ENCODE results near the gene CELF1. TPM values are rescaled to one million over a fixed set of nuclear protein-coding genes. Genes with fewer than 3 reads are reported as not detected.

CELF1 gene
- total RNA-seq, 4 donors from 2014 or later = 51.2 to 138 (median 121) TPM

DNA sequence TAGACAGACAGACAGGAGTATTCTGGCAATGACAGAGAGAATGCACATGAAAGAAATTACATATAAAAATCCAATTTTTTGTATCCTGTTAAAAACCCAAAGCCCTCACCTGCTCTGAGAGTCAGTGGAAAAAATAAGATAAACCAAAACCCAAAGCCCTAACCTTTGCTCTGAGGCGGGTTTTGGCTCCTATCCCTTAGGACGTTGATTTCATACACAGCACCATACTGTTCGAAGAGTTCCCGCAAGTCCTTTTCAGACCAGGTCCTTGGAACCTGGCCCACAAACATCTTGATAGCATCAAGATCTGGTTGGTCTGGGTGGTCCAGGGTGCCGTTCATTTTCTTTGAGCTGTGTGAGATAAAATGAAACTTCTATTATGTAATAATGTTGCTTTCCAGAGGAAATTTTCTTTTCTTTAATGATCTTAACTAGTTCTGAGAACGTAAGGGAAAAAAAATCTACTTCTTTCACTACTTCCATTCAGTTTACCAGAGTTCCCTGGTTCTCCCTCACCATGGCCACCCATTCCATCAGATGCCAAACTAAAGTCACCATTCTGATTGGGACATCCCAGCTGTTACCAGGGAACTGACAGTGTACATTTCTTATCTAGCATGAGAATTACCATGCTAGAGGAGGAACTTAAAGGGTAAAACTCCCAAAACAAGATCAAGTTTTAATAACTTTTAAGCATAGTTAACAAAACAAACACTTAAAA, 64.1 kb downstream of the CELF1 start:
- H3K27me3 ChIP-seq = no peaks in the 10 kb centered on the region
- no peaks in the 10 kb centered on the region for H3K9me3 ChIP-seq
- intact Hi-C loops (cut with DNase I; ENCODE audit: low total_unique reads) = no loop called here
- no peak overlapping the region for H3K27ac ChIP-seq
- H3K4me3 ChIP-seq = no peak overlapping the region
- no peak for DNase-seq
- H3K36me3 ChIP-seq = no peaks in the 10 kb centered on the region
- no peak for TF ChIP-seq POLR2A (IDR thresholded peaks at IDR 0.05)
- TF ChIP-seq, protein P1, sequence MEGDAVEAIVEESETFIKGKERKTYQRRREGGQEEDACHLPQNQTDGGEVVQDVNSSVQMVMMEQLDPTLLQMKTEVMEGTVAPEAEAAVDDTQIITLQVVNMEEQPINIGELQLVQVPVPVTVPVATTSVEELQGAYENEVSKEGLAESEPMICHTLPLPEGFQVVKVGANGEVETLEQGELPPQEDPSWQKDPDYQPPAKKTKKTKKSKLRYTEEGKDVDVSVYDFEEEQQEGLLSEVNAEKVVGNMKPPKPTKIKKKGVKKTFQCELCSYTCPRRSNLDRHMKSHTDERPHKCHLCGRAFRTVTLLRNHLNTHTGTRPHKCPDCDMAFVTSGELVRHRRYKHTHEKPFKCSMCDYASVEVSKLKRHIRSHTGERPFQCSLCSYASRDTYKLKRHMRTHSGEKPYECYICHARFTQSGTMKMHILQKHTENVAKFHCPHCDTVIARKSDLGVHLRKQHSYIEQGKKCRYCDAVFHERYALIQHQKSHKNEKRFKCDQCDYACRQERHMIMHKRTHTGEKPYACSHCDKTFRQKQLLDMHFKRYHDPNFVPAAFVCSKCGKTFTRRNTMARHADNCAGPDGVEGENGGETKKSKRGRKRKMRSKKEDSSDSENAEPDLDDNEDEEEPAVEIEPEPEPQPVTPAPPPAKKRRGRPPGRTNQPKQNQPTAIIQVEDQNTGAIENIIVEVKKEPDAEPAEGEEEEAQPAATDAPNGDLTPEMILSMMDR (IDR thresholded peaks at IDR 0.05) = no peak
- H3K4me1 ChIP-seq = no peaks in the 10 kb centered on the region

GRCh38 chr11:47488111-47488510, 64.8 kb downstream of the CELF1 start:
- intact Hi-C loops (cut with DNase I; ENCODE audit: low total_unique reads) = no loop called here
- H3K27me3 ChIP-seq = no peaks in the 10 kb centered on the region
- H3K27ac ChIP-seq = no peak overlapping the region
- no peak for TF ChIP-seq POLR2A (IDR thresholded peaks at IDR 0.05)
- TF ChIP-seq, protein P1 (IDR thresholded peaks at IDR 0.05) = no peak
- no peak overlapping the region for H3K4me3 ChIP-seq
- H3K36me3 ChIP-seq = no peaks in the 10 kb centered on the region
- DNase-seq = no peak
- H3K4me1 ChIP-seq = no peaks in the 10 kb centered on the region
- no peaks in the 10 kb centered on the region for H3K9me3 ChIP-seq

- Histone ChIP-seq H3K9me3 (no peaks in the 10 kb centered on the region), H3K36me3 (no peaks in the 10 kb centered on the region)
Measured at GRCh38 chr11:47487421-47487820, 65.5 kb downstream of the CELF1 start.

GRCh38 chr11:47485107-47485506, 67.8 kb downstream of the CELF1 start:
- DNase-seq = no peak
- H3K9me3 ChIP-seq = no peaks in the 10 kb centered on the region
- intact Hi-C loops (cut with DNase I; ENCODE audit: low total_unique reads) = no loop called here
- no peaks in the 10 kb centered on the region for H3K36me3 ChIP-seq
- no peak for TF ChIP-seq POLR2A (IDR thresholded peaks at IDR 0.05)
- TF ChIP-seq, protein P1 (IDR thresholded peaks at IDR 0.05) = no peak
- H3K4me1 ChIP-seq = no peaks in the 10 kb centered on the region
- no peak overlapping the region for H3K27ac ChIP-seq
- no peaks in the 10 kb centered on the region for H3K27me3 ChIP-seq
- H3K4me3 ChIP-seq = no peak overlapping the region

More at GRCh38 chr11:47487421-47487820, 65.5 kb downstream of the CELF1 start:
- no peak for DNase-seq
- Histone ChIP-seq H3K27ac (no peak overlapping the region), H3K27me3 (no peaks in the 10 kb centered on the region), H3K4me1 (no peaks in the 10 kb centered on the region), H3K4me3 (no peak overlapping the region)
- TF ChIP-seq, protein P1 (IDR thresholded peaks at IDR 0.05) = no peak
- TF ChIP-seq POLR2A (IDR thresholded peaks at IDR 0.05) = no peak
- intact Hi-C loops (cut with DNase I; ENCODE audit: low total_unique reads) = no loop called here

GRCh38 chr11:47483457-47483856, 69.5 kb downstream of the CELF1 start:
- H3K4me1 ChIP-seq = no peaks in the 10 kb centered on the region
- H3K27me3 ChIP-seq = no peaks in the 10 kb centered on the region
- TF ChIP-seq, protein P1 (IDR thresholded peaks at IDR 0.05) = no peak
- no peak for TF ChIP-seq POLR2A (IDR thresholded peaks at IDR 0.05)
- no peak for DNase-seq
- no peaks in the 10 kb centered on the region for H3K36me3 ChIP-seq
- no peaks in the 10 kb centered on the region for H3K9me3 ChIP-seq
- H3K4me3 ChIP-seq = no peak overlapping the region
- intact Hi-C loops (cut with DNase I; ENCODE audit: low total_unique reads) = no loop called here
- no peak overlapping the region for H3K27ac ChIP-seq

All from uterus (tissue), 4 donors.